Stimulated activated CD4-positive, alpha-beta T cell treated with anti-CD3 and anti-CD28 coated beads, Interleukin-4, amount 100 ng/mL, for 1 hour (primary cell): ENCODE results near the gene PAQR7.

Experiments used
- DNase-seq: peaks from one replicate; pipeline ENCODE4 v3.0.0-alpha.2; 2020

PAQR7 gene

DNA sequence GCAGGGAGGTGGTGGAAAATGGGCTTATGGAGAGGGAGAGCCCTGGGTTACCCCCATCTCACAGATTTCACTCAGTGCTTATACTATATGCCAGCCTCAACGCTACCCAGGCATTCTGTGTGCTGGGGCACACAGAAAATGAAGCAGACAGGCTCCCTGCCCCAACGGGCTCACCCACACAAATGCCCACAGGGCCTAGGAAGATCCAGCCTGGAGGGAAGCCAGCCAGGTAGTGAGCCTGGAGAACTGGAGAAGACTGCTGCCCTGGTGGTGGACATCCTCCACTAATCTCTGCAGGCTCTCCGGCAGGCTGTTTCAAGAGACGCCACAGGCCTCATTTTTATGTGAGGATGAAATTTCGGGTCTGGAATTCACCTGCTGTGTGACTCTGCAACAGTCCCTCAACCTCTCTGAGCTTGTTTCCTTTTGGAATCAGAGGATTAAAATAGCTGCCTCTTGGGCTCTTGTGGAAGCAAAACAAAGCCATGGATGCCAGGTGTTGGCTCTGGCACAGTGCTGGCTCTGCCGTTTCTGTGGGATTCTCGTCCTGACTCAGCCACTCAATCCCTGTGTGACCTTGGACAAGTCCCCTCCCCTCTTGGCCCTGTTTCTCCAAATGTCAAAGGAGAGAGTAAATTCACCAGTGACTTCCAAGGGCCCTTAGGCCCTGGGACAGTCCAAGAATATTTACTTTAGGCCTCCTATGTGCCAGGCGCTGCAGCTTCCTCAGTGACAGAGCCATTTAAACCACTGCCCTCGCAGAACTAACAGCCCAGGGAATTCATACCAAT, 3.6 kb downstream of the PAQR7 start:
- no peak for DNase-seq

DNA sequence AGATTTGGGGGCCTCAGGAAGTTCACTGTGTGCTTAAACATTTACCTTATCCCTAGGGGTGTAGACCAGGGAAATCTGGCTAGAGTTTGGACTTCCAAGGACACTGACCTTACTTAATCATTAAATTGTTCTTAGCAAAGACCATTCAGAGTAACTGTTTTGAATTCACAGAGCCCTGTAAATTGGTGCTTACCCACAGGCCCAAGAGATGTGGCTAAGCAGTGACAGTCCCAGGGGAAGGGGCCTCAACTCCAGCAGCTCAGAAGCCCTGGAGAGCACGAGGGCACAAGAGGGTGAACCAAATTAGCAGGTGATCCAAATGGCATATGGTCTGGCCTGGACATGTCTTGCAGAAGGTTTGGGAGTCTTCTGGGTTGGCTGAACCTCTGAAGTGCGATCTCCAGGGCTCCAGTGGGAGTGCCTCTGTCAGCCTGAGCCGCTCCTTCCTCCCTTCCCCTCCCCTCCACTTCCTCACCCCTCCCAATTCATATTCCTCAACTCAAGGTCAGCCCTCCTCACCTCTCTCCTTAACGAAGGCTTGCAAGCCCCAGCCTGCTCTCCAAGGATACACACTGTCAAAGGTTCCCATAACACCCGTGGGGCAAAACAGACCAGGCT, 4.3 kb downstream of the PAQR7 start:
- DNase-seq: no peak

DNA sequence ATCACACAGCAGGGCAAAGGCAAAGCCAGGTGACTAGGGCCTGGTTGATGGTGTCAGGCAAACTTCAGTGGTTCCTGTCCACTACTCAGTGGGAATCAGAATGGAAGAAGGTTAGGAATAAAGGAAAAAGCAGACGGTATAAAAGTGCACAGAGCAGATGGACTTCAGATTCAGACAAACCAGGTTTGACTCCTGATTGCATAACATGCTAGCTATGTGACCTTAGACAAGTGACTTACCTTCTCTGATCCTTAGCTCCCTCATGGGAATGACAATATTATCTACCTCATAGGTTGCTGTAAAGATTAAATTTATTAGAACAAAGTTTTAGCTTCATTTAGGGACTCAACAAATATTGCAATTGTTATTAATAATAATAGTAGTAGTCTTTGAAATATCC, 4.9 kb downstream of the PAQR7 start:
- no peak for DNase-seq

DNA sequence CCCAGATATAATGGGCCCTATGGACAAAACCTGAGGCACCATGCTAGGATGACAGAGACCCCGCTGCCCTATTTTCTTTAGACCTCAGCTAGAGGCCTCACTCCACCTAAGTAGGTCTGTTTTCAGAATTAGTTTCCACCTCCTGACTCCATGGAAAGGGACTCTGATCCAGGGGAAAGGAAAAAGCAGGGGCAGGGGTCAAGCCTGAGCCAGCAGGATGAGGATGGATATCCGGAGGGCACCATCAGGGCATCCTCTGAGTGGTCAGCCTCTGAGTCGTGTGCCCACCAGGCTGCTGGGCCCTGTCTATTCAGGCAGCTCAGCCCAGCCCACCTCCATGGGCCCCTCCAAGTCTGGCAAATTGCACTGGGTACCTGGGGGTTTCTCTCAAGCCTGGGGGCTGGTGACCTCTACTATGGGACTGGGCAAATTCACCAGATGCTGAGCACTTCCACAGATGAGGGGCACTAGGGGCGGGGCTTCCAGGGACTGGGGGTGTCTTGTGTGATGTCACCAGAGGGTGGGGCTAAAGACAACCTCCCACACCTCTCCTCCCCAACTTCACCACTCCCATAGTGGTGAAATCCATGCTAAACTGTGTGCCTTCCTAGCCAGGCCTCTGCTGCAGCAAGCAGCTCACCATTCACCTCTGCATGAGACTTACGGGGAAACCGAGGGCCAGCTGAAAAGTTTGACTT, 5.5 kb downstream of the PAQR7 start:
- DNase-seq: no peak

DNA sequence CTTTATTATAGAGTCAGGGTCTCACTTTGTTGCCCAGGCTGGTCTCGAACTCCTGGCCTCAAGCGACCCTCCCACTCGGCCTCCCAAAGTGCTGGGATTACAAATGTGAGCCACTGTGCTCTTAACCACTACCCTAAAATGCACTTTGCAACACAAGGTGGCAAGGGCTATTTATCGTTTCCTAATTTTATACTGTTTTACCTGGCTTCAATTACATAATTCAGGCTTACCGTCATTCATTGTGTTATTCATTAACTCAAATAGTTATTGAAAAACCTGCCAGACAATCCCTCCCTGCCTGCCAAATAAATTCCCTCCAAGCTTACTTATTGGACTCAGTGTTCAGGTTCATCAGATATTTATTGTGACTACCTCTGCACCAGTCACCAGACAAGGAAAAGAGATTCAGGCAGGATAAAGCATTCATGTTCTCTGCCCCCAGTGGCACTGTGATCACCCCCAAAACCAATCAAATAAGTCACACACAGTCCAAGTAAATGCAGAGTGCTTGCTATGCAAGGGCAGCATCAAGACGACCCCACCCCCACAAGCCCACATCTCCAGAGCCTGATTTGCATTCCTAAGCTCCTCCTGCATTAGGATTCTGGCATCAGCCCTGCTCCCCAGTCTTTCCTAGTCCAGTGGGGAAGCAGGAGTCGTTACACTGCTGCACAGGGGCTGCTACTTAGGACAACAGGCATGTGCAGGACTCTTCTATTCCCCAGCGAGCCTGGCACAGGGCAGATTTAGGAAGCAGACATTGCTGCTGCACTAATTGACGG, 8.1 kb downstream of the PAQR7 start:
- no peak for DNase-seq

DNA sequence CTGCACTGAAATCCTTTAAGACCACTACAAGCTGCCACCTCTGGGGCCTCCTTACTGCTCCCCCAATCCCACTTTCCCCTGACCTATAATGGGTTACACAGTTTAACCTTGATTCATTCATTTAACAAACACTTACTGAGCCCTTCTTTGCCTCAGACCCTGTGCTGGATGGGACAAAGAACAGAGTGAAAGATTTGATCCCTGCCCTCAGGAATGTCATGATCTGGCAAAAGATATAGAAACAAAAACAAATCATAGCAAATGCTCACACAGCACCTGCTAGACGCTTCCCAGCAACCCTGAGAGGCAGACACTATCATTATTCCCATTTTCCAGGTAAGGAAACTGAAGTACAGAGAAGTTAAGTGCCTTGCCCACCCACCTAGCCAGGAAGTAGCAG, 9.2 kb downstream of the PAQR7 start:
- DNase-seq: no peak

DNA sequence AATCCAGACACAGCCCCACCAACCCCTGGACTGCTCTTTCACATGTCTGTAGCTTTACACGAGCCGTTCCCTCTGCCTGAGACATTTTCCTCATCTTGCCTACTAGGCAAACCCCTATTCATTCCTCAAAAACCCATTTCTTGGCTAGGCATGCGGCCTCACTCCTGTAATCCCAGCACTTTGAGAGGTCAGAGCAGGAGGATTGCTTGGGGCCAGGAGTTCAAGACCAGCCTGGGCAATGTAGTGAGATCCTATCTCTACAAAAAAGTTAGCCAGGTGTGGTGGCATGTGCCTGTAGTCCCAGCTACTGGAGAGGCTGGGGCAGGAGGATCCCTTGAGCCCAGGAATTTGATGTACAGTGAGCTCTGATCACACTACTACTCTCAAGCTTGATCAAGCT, 11.1 kb downstream of the PAQR7 start:
- DNase-seq: no peak

DNA sequence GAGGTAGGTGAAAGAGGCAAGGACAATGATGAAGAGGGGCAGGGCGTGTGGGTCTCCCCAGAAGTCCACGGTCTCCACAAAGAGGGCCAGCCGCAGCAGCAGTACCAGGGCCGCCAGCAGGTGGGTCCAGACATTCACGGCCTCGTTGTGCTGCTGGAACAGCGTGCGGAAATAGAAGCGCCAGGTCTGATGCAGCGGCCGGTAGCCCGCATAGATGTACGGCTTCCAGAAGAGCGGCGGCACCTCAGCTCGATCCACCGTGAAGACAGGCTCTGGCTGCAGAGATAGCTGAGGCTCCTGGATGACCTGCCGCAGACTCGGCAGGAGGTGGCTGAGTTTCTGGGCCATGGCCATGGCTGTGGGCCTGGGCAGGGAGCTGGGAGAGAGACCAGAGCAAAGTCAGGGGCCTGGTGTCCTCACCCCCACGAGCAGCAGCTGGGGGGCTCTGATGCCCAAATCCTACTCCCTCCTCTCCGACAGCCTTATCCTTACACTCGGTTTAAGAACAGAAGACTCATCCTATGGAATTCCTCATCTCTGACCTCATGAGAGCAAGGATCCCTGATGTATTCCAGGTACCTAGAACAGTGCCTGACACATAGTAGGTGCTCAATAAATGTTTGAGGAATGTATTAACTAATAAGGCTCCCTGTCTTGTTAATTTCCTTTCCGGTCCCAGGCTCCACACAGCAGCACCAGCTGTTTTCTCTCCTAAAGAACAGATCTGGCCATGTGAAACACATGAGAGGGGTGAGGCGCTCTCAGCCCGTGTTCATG, 11.8 kb downstream of the PAQR7 start:
- no peak for DNase-seq

DNA sequence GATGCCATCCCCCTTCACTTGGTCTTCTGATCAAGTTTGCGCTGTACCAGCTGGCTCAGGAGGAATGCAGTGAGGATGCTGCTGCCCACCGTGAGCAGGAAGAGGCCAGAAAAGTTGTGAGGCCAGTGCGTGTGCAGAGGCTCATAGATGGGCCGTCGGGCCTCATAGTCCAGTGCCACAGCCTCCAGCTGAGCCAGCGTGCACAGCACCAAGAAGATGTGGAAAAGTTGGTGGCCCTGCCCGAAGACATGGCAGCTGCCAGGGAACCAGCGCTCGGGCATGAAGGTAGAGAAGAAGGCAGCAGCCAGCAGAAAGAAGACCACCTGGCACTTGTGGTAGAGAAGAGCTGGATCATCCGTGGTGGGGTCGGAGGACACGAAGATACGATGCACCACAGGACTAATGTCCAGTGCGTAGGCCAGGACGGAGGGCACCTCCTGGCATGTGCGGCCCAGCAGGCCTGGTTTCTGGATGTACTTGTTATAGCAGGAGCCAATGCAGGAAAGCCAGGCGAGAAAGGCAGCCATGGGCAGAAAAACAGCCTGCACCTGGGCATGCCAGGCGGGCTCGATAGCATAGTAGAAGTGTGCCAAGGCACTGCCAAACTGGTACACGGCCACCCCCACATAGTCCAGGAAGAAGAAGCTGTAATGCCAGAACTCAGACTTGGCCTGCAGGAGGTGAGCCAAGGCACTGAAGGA, 12.6 kb downstream of the PAQR7 start:
- DNase-seq: no peak

DNA sequence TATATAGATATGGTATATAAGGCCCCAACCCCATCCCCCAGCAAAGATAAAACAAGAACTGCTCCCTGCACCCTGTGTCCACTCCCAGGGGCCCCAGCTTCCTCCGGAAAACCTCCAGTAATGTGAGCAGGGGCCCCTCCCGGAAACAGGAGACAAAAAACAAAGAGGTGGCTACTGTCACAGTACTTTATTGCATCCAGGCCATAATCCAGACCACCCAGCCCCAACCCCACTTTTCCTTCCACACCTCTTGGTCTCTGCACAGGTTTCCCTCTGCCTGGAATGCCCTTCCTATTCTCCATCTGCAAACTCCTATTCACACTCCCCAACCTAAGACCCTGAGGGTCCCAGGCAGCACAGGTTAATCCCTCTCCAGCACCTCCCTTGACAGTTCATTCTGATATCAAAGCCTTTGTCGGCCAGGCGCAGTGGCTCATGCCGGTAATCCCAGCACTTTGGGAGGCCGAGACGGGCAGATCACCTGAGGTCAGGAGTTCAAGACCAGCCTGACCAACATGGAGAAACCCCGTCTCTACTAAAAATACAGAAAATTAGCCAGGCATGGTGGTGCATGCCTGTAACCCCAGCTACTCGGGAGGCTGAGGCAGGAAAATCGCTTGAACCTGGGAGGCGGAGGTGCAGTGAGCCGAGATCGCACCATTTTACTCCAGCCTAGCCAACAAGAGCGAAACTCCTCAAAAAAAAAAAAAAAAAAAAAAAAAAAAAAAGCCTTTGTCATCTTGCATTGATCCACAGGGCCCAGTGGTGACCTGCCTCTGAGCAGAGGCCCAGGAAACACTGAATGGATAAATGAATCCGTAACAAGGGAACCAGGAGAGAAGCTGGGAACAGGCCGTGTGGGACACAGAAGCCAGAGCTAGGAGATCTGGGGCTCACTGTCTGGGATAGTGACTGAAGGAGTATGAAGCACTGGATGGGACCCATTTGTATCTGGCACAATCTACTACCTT, 13.9 kb downstream of the PAQR7 start:
- no peak for DNase-seq

DNA sequence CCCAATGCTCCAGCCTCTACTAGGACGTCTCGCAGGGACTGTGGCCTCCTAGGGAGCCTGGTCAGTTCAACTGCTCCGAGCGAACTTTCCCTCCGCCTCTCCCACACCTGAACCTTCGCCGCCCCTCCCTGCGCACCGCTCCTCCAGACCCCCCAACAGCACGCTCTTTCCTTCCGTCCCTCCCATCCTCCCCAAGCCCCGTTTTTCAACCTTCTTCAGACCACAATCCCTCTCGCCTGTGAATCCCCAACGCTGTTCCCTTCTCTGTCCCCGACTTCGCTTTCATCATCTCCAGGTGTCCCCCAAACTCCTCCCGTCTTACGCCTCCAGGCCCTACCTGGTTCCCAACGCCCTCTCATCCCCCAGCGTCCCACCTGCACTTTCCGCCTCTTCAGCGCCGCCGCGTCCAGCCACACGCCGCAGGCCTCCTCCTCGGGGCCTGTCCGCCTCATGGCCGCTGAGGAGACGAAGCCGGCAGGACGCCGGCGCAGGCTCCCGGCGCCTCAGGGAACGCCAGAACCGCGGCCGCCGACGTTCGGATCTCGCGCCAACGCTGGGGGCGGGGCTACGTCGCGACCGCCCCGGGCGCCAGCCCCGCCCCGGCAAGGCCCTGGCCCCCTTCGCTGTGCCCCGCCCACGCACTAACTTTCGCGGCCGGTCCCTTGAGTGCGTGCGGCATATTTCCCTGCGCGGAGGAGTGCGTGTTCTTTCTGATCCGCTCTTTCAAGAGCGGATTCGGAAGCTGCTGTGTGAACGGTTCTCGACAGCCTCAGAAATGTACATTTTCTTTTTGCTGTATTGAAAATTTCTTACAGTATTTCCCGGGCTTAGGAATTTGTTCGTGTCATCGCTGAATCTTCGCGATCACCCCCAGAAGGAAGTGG, 16.4 kb downstream of the PAQR7 start, which contains the start of gene AUNIP:
Gene AUNIP (minus strand): TSS at position 552 of the 884 bp plus-strand sequence. CDS start 100 bp downstream, at position 452.
- DNase-seq: peak; percentile 93

DNA sequence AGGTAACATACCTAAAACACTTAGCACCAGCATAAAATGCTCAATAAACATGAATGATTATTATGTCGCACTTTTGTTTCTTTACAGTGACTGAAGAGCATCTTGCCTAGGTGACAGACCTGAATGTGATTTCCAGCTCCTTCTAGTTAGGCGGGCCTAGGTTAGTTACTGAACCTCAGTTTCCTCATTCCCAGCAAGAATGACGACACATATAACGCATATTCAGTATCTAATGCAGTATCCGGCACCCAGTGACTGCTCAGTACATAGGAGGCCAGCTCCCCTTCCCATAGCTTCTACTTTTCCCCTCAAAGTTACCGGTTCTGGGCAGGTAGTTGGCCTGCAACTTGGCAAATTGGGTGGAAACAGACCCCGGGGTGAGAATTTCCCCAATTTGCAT, 17.0 kb downstream of the PAQR7 start:
- DNase-seq: no peak

DNA sequence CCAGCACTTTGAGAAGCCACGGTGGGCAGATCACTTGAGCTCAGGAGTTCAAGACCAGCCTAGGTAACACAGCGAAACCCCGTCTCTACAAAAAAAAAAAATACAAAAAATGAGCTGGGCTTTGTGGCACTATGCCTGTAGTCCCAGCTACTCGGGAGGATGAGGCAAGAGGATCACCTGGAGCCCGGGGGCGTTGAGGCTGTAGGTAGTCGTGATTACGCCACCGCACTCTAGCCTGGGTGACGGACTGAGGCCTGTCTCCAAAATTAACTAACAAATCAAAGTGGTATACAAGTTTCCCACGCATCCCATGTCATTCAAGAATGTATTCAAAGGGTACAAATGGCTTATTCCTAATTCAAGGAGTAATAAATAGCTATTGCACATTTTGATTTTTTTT, 18.7 kb downstream of the PAQR7 start:
- DNase-seq: no peak

DNA sequence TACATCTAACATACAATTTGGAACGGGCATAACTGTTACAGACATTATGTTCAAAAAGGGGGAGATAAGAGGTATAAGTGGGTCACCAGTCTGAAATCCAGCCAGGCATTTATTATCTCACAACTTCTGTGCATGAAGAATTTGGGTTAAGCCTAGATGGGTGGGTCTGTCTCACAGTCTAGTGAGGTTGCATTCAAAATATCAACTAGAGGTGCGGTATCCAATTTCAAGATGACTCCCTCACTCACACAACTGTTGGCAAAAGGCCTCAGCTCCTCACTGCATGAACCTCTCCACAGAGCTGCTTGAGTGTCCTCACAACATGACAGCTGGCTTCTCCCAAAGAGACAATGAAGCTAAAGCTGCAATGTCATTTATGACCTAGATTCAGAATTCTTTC, 21.0 kb downstream of the PAQR7 start:
- no peak for DNase-seq

DNA sequence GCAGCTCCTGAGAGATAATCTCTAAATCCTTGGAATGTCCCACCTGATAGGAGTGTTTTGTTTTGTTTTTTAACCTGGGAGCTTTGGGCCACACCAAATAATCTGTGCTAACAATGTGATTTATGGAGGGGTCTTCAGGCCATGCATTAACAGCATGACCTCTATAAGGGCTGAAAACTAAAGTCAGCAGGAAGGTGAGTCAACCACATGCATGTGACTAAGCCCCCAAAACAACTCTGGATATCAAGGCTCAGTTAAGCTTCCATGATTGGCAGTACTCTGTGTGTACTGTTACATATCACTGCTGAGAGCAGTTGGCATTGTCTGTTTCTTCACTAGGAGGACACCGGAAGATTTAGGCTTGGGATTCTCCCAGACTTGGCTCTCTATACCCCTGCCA, 27.0 kb downstream of the PAQR7 start:
- DNase-seq: no peak

DNA sequence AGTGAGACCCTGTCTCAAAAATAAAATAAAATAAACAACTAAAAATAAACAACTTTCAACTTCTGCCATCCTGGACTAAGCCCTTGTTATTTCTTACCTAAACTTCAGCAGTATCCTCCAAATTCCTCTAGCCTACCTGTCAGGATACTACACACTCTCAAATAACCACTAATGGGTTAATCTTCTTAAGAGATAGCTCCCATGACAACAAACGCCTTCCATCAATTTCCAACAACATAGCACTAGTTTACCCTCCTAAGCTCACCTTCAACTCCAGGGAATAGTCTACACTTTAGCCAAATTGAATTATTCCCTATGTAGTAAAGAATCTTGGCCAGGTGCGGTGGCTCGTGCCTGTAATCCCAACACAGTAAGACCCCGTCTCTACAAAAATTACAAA, 27.6 kb downstream of the PAQR7 start:
- no peak for DNase-seq

DNA sequence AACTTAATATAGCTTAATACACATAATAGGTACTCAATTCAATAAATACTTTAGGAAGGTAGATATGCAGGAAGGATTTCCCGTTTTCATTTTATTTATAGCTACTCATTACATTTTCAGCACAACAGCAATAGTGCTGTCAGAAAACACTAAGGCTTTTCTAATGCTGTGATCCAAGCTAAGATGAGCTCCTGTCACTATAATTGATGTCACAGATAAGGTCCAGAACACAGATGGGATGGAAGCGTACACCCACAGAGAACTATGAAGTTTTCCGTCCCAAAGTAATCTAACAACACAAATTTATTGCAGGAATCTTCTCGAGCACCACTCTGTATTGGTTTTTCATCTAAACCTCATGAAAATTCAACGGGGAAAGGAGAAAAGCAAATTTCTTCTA, 29.8 kb downstream of the PAQR7 start:
- DNase-seq: no peak

DNA sequence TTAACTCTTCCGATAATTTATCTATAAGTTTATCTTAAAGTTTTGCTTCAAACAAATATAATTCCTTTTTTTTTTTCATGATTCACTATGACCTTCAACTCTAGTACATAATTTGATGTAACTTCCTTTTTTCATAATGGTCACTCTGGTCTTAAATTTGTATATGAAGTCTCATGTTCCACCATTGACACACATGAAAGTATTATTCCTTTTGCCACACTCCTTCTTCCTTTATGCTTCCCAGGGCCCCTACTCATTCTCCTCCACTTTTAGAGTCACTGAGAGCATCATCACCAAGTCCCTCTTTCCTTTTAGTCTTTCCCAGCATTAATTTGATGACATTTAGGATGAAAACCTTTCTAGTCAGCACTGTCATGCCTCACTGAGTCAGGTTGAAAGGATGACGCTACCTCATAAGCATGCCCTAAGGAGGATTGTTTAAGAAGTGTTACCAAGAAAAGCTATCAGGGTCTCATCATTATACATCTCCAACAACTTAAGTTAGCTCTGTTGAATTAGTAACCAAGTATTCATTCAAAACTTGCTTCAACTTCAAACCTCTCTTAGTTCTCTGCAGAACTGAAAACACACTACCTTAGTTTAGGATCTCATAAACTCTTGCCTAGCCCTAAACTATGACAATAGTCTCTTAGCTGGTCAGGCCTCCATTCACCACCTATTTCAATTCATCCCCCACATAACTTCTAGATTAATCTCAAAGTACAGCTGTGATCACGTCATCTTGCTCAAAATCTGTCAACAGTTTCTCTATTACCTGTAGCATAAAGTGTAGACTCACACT, 30.8 kb downstream of the PAQR7 start:
- no peak for DNase-seq

DNA sequence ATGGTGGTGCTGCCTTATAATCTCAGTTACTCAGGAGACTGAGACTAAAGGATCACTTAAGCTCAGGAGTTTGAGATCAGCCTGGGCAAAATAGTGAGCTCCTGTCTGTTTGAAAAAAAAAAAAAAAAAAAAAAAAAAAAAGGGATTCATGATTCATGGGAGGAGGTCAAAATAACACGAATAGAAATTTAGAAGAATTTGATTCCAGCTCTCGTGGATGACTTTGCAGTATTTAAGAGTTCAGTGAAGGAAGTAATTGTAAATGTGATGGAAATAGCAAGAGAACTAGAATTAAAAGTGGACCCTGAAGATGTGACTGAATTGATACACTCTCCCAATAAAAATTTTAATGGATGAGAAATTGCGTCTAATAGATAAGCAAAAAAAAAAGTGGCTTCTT, 32.0 kb downstream of the PAQR7 start:
- DNase-seq: no peak
